Stimulated activated memory B cell treated with anti-CD40 and anti-IgM and Interleukin-4, amounts not matched to agents 10 μg/mL and 1 μg/mL and 100 μg/mL, for 72 hours (primary cell): ENCODE results near the gene PHF11.
A peak's percentile ranks its signal among the peaks of the same experiment; 100 is the strongest.
"Not testable (repeated sequence)": the region's sequence is repeated elsewhere in the genome, so short reads cannot be mapped to it uniquely, and the experiment has no call there.

Experiments
- ATAC-seq: fragments of 150-1000 bp; cut with Tn5 transposase; 2 replicates; pipeline ENCODE4 v1.10.0; 2021
- H3K27ac Mint-ChIP-seq: one replicate; pipeline ENCODE4 v1.8.0; 2022; ENCODE audit warnings: mild to moderate bottlenecking, mixed read lengths
- H3K27me3 Mint-ChIP-seq: one replicate; pipeline ENCODE4 v1.8.0; 2022; ENCODE audit warnings: mixed read lengths
- H3K36me3 Mint-ChIP-seq: one replicate; pipeline ENCODE4 v1.8.0; 2022; ENCODE audit warnings: mixed read lengths
- H3K4me1 Mint-ChIP-seq: one replicate; pipeline ENCODE4 v1.8.0; 2022; ENCODE audit warnings: mixed read lengths
- H3K4me3 Mint-ChIP-seq: one replicate; pipeline ENCODE4 v1.8.0; 2022; ENCODE audit warnings: mild to moderate bottlenecking, moderate library complexity, mixed read lengths
- H3K9me3 Mint-ChIP-seq: one replicate; pipeline ENCODE4 v1.8.0; 2022; ENCODE audit warnings: mixed read lengths

The PHF11 gene

GRCh38 chr13:49550942-49551644 lies 55.3 kb downstream of the PHF11 start:
- ATAC-seq = no peak
- Mint-ChIP-seq H3K27me3 (no peaks in the 10 kb centered on the region), H3K4me1 (no peaks in the 10 kb centered on the region), H3K9me3 (no peaks in the 10 kb centered on the region), H3K27ac (no peak overlapping the region), H3K36me3 (peaks cover 75% of the 10 kb centered on the region), H3K4me3 (no peak overlapping the region)

- H3K4me1 Mint-ChIP-seq = no peaks in the 10 kb centered on the region
- peaks cover 74% of the 10 kb centered on the region for H3K36me3 Mint-ChIP-seq
- no peaks in the 10 kb centered on the region for H3K9me3 Mint-ChIP-seq
- ATAC-seq = no peak
- no peaks in the 10 kb centered on the region for H3K27me3 Mint-ChIP-seq
- H3K4me3 Mint-ChIP-seq = no peak overlapping the region
- no peak overlapping the region for H3K27ac Mint-ChIP-seq
Measured at GRCh38 chr13:49553888-49554287, 58.1 kb downstream of the PHF11 start.

- Mint-ChIP-seq H3K9me3 (no peaks in the 10 kb centered on the region), H3K4me1 (no peaks in the 10 kb centered on the region), H3K36me3 (peaks cover 74% of the 10 kb centered on the region), H3K4me3 (no peak overlapping the region), H3K27me3 (no peaks in the 10 kb centered on the region), H3K27ac (no peak overlapping the region)
- ATAC-seq = no peak
Measured at GRCh38 chr13:49554387-49554786, 58.6 kb downstream of the PHF11 start.

GRCh38 chr13:49559006-49559405 lies 63.3 kb downstream of the PHF11 start:
- Mint-ChIP-seq H3K4me1 (no peaks in the 10 kb centered on the region), H3K9me3 (no peaks in the 10 kb centered on the region), H3K36me3 (peaks cover 58% of the 10 kb centered on the region), H3K27ac (no peak overlapping the region), H3K27me3 (no peaks in the 10 kb centered on the region), H3K4me3 (no peak overlapping the region)
- no peak for ATAC-seq

GRCh38 chr13:49560270-49561061 lies 64.7 kb downstream of the PHF11 start:
- H3K27ac Mint-ChIP-seq = no peak overlapping the region
- peaks cover 61% of the 10 kb centered on the region for H3K36me3 Mint-ChIP-seq
- H3K9me3 Mint-ChIP-seq = no peaks in the 10 kb centered on the region
- no peaks in the 10 kb centered on the region for H3K27me3 Mint-ChIP-seq
- no peak for ATAC-seq
- H3K4me1 Mint-ChIP-seq = no peaks in the 10 kb centered on the region
- H3K4me3 Mint-ChIP-seq = no peak overlapping the region

GRCh38 chr13:49561062-49561410 lies 65.3 kb downstream of the PHF11 start:
- no peaks in the 10 kb centered on the region for H3K9me3 Mint-ChIP-seq
- H3K27ac Mint-ChIP-seq = no peak overlapping the region
- H3K36me3 Mint-ChIP-seq = peaks cover 62% of the 10 kb centered on the region
- H3K27me3 Mint-ChIP-seq = no peaks in the 10 kb centered on the region
- no peak for ATAC-seq
- no peak overlapping the region for H3K4me3 Mint-ChIP-seq
- H3K4me1 Mint-ChIP-seq = no peaks in the 10 kb centered on the region

GRCh38 chr13:49563516-49563915 lies 67.8 kb downstream of the PHF11 start:
- Mint-ChIP-seq H3K4me1 (no peaks in the 10 kb centered on the region), H3K27me3 (no peaks in the 10 kb centered on the region), H3K27ac (no peak overlapping the region), H3K4me3 (no peak overlapping the region), H3K9me3 (no peaks in the 10 kb centered on the region), H3K36me3 (peaks cover 69% of the 10 kb centered on the region)
- no peak for ATAC-seq

GRCh38 chr13:49565461-49565860 lies 69.7 kb downstream of the PHF11 start:
- H3K27me3 Mint-ChIP-seq, H3K27ac Mint-ChIP-seq, ATAC-seq, H3K4me3 Mint-ChIP-seq, H3K9me3 Mint-ChIP-seq: not testable (repeated sequence)
- peaks cover 53% of the 10 kb centered on the region for H3K36me3 Mint-ChIP-seq
- H3K4me1 Mint-ChIP-seq = peaks cover 11% of the 10 kb centered on the region

GRCh38 chr13:49566461-49566860 lies 70.7 kb downstream of the PHF11 start:
- no peak overlapping the region for H3K4me3 Mint-ChIP-seq
- peaks cover 43% of the 10 kb centered on the region for H3K36me3 Mint-ChIP-seq
- peaks cover 21% of the 10 kb centered on the region for H3K4me1 Mint-ChIP-seq
- H3K9me3 Mint-ChIP-seq = no peaks in the 10 kb centered on the region
- no peaks in the 10 kb centered on the region for H3K27me3 Mint-ChIP-seq
- ATAC-seq = no peak
- no peak overlapping the region for H3K27ac Mint-ChIP-seq

GRCh38 chr13:49567491-49567890 lies 71.7 kb downstream of the PHF11 start:
- Mint-ChIP-seq H3K27ac (no peak overlapping the region), H3K4me3 (no peak overlapping the region), H3K4me1 (peaks cover 30% of the 10 kb centered on the region), H3K36me3 (peaks cover 43% of the 10 kb centered on the region), H3K27me3 (no peaks in the 10 kb centered on the region), H3K9me3 (no peaks in the 10 kb centered on the region)
- ATAC-seq = no peak

- no peaks in the 10 kb centered on the region for H3K27me3 Mint-ChIP-seq
- peak overlapping the region; percentile 49 for H3K27ac Mint-ChIP-seq
- no peaks in the 10 kb centered on the region for H3K9me3 Mint-ChIP-seq
- peaks cover 32% of the 10 kb centered on the region for H3K36me3 Mint-ChIP-seq
- ATAC-seq = peak; percentile 69
- H3K4me3 Mint-ChIP-seq = no peak overlapping the region
- peaks cover 30% of the 10 kb centered on the region for H3K4me1 Mint-ChIP-seq
Measured at GRCh38 chr13:49569993-49570689, 74.4 kb downstream of the PHF11 start.

GRCh38 chr13:49571299-49572240 lies 75.8 kb downstream of the PHF11 start:
- H3K4me3 Mint-ChIP-seq = no peak overlapping the region
- H3K27ac Mint-ChIP-seq = peak overlapping the region; percentile 49
- H3K9me3 Mint-ChIP-seq = no peaks in the 10 kb centered on the region
- peak; percentile 83 for ATAC-seq
- H3K4me1 Mint-ChIP-seq = peaks cover 30% of the 10 kb centered on the region
- no peaks in the 10 kb centered on the region for H3K27me3 Mint-ChIP-seq
- H3K36me3 Mint-ChIP-seq = peaks cover 27% of the 10 kb centered on the region
